Esophagus muscularis mucosa (tissue), 4 donors: ENCODE data around the gene TMEM108. TPM values are rescaled to one million over a fixed set of nuclear protein-coding genes. Genes with fewer than 3 reads are reported as not detected.

Experiments
- DNase-seq: peaks from one replicate; pipeline ENCODE4 v3.0.0-alpha.2; 2017; ENCODE audit errors: extremely low spot score
- H3K27ac ChIP-seq, 4 donors: fragments of 200-600 bp; sonication (generic); replicated peaks in 1 of 4; 1 replicate in 3 of 4; 2 replicates in 1 of 4; pipeline ENCODE4 v1.5.1; 2016 to 2019; ENCODE audit warnings: mild to moderate bottlenecking in 1 of 4
- H3K27me3 ChIP-seq, 4 donors: fragments of 200-600 bp; sonication (generic); one replicate each; pipeline versions ENCODE4 v1.5.1 to v1.6.0; 2016 to 2019
- H3K36me3 ChIP-seq, 4 donors: fragments of 200-600 bp; sonication (generic); one replicate each; pipeline ENCODE4 v1.5.1; 2016 to 2019
- H3K4me1 ChIP-seq, 4 donors: fragments of 200-600 bp; sonication (generic); one replicate each; pipeline ENCODE4 v1.5.1; 2016 to 2019
- H3K4me3 ChIP-seq, 4 donors: fragments of 200-600 bp; sonication (generic); 1 replicate in 2 of 4; 2 replicates in 2 of 4; pipeline ENCODE4 v1.5.1; 2016 to 2019; ENCODE audit warnings: mild to moderate bottlenecking in 4 of 4, moderate library complexity in 1 of 4
- H3K9me3 ChIP-seq, 4 donors: fragments of 200-600 bp; sonication (generic); 1 replicate in 3 of 4; 2 replicates in 1 of 4; pipeline ENCODE4 v1.5.1; 2016 to 2019
- CTCF ChIP-seq, 3 experiments: fragments of 200-600 bp in 2 of 3; fragments of 450-650 bp in 1 of 3; sonication (generic) in 2 of 3; IDR thresholded peaks; one replicate each; pipeline ENCODE4 v1.5.1; 2017 to 2019; ENCODE audit warnings: antibody characterized with exemption in 3 of 3, mild to moderate bottlenecking in 2 of 3, moderate library complexity in 1 of 3
- EP300 ChIP-seq: sonication (generic); formaldehyde crosslinking; IDR thresholded peaks from one replicate; pipeline ENCODE4 v1.6.1; 2017; ENCODE audit warnings: antibody characterized with exemption
- POLR2A ChIP-seq: fragments of 450-650 bp; IDR thresholded peaks from one replicate; pipeline ENCODE4 v1.6.1; 2017; ENCODE audit warnings: antibody characterized with exemption, moderate library complexity, mild to moderate bottlenecking, low read depth
- POLR2AphosphoS5 ChIP-seq, 2 donors: sonication (generic); formaldehyde crosslinking; IDR thresholded peaks; one replicate each; pipeline ENCODE4 v1.6.1; 2017; ENCODE audit warnings: antibody characterized with exemption in 2 of 2
- WGBS: methylation state at CpG from one replicate; pipeline ENCODE4 v1.1.5; 2018; 5-methylcytosine and 5-hydroxymethylcytosine counted together
- intact Hi-C: fragments of 100-400 bp; cut with DNase I; formaldehyde crosslinking; loops from one replicate; pipeline ENCODE4 v1.15.1; 2023
- total RNA-seq, 4 donors: library from RNA; depleted of rRNA; stranded (reverse); fragments of >200 nt; gene quantifications; one replicate each; pipeline versions ENCODE4 v1.1.0 to v1.2.1, GENCODE V29; 2016

The TMEM108 gene
- total RNA-seq, 4 donors from 2014 or later: 8.6 to 12.1 (median 11.2) TPM

GRCh38 chr3:133292296-133292695 is 254.1 kb downstream of the TMEM108 start:
- H3K4me3 ChIP-seq: no peak overlapping the region
- DNase-seq: no peak
- H3K9me3 ChIP-seq: no peaks in the 10 kb centered on the region
- no peaks in the 10 kb centered on the region for H3K36me3 ChIP-seq
- WGBS: 51% methylated on average over 3 of the region's 3 CpGs
- peaks cover 11 to 37% (median 34%) of the 10 kb centered on the region in 4 donors for H3K4me1 ChIP-seq
- H3K27ac ChIP-seq: no peak overlapping the region
- intact Hi-C loops: no loop called here
- no peak for TF ChIP-seq POLR2AphosphoS5 (IDR thresholded peaks at IDR 0.05)
- TF ChIP-seq CTCF (IDR thresholded peaks at IDR 0.05): no peak
- TF ChIP-seq POLR2A: no peak
- no peak for TF ChIP-seq EP300
- H3K27me3 ChIP-seq: no peaks in the 10 kb centered on the region

GRCh38 chr3:133293397-133294110 is 255.4 kb downstream of the TMEM108 start:
- TF ChIP-seq POLR2A (no peak), CTCF (IDR thresholded peaks at IDR 0.05) (no peak), POLR2AphosphoS5 (IDR thresholded peaks at IDR 0.05) (no peak), EP300 (no peak)
- H3K27ac ChIP-seq: no peak overlapping the region
- no peak for DNase-seq
- WGBS: 41% methylated on average over 4 of the region's 4 CpGs
- no peaks in the 10 kb centered on the region for H3K9me3 ChIP-seq
- no peaks in the 10 kb centered on the region for H3K27me3 ChIP-seq
- H3K4me1 ChIP-seq: peaks cover 13 to 40% (median 37%) of the 10 kb centered on the region in 4 donors
- intact Hi-C loops: no loop called here
- no peak overlapping the region for H3K4me3 ChIP-seq
- H3K36me3 ChIP-seq: no peaks in the 10 kb centered on the region

- Histone ChIP-seq H3K9me3 (no peaks in the 10 kb centered on the region), H3K4me1 (peaks cover 13 to 40% (median 37%) of the 10 kb centered on the region in 4 donors), H3K27ac (no peak overlapping the region), H3K27me3 (no peaks in the 10 kb centered on the region), H3K36me3 (no peaks in the 10 kb centered on the region), H3K4me3 (no peak overlapping the region)
- 71% methylated on average over 1 of the region's 1 CpG for WGBS
- intact Hi-C loops: no loop called here
- no peak for DNase-seq
- TF ChIP-seq POLR2AphosphoS5 (IDR thresholded peaks at IDR 0.05): no peak
- TF ChIP-seq CTCF (IDR thresholded peaks at IDR 0.05): no peak
- no peak for TF ChIP-seq EP300
- no peak for TF ChIP-seq POLR2A
Observed at GRCh38 chr3:133294253-133294652, 256.1 kb downstream of the TMEM108 start.

DNA sequence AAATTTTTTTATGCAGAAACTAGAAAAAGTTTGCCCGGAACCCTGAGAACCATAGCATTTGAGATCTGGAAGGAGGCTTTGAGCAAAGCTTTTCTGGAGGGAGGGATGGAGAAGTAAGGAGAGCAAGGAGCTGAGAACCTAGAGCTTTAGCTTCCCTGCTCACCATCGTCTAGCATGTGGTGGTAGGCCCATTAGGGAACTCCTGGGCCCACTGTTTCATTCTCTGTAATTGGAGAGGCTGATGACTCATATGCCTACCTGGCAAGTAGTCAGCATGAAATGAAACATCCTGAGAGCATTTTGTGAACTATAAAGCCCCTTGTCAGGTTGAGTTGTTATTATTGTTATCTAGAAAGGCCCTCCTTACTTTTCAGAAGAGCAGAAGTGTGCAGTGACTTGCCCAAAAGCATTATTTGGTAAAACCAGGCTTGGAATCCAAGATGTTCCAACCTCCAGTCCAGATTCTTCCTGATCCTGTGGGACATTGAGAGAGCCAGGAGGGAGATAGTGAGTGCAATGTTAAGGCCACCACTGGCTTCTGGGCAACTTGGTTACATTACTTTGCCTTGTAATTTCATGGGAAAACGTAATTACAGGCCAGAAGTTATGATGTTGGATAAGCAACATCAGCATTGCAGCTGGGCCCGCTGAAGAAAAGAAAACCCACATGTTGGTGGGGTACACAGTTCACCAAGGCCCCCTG is 257.2 kb downstream of the TMEM108 start:
- DNase-seq: no peak
- intact Hi-C loops: no loop called here
- 82% methylated on average over 4 of the region's 4 CpGs for WGBS
- H3K4me1 ChIP-seq: peaks cover 13 to 40% (median 37%) of the 10 kb centered on the region in 4 donors
- no peak overlapping the region for H3K4me3 ChIP-seq
- H3K9me3 ChIP-seq: no peaks in the 10 kb centered on the region
- H3K27me3 ChIP-seq: no peaks in the 10 kb centered on the region
- H3K27ac ChIP-seq: peak overlapping the region in 1 of 4 donors; percentile 5
- TF ChIP-seq POLR2A: no peak
- TF ChIP-seq EP300: no peak
- TF ChIP-seq CTCF (IDR thresholded peaks at IDR 0.05): no peak
- TF ChIP-seq POLR2AphosphoS5 (IDR thresholded peaks at IDR 0.05): no peak
- H3K36me3 ChIP-seq: no peaks in the 10 kb centered on the region
